ENCODE data around the gene COL9A1. TPM values are rescaled to one million over a fixed set of nuclear protein-coding genes. Genes with fewer than 3 reads are reported as not detected.
"Not testable (repeated sequence)": the region's sequence is repeated elsewhere in the genome, so short reads cannot be mapped to it uniquely, and the experiment has no call there.

The COL9A1 gene
- total and polyA plus RNA-seq, 4 donors: 0.02 to 1.7 (median 0.06) TPM; not detected in 1

GRCh38 chr6:70336996-70337742 lies 34.3 kb upstream of the COL9A1 start:
- Histone ChIP-seq H3K9me3 (ENCODE audit: control insufficient read depth in 4 of 4, insufficient read depth in 3 of 4, low read length in 3 of 4) (peaks cover 0 to 2% (median 0%) of the 10 kb centered on the region in 4 donors), H3K27me3 (ENCODE audit: control insufficient read depth in 3 of 3, insufficient read depth in 3 of 3, low read length in 2 of 3) (no peaks in the 10 kb centered on the region), H3K4me3 (no peak overlapping the region), H3K9ac (ENCODE audit: insufficient read depth in 1 of 2, low read length in 2 of 2) (no peak overlapping the region), H3K36me3 (ENCODE audit: control insufficient read depth in 4 of 4, insufficient read depth in 4 of 4, low read length in 4 of 4) (no peaks in the 10 kb centered on the region), H3K4me1 (ENCODE audit: control insufficient read depth in 5 of 5, insufficient read depth in 5 of 5, low read length in 5 of 5) (no peaks in the 10 kb centered on the region), H3K27ac (ENCODE audit: low read depth in 1 of 2, low read length in 1 of 2) (no peak overlapping the region)
- no peak for TF ChIP-seq CTCF (IDR thresholded peaks at IDR 0.05; ENCODE audit: control extremely low read depth, extremely low read depth)
- WGBS, 2 donors: 78 to 83% methylated on average over 7 of the region's 7 CpGs
- ATAC-seq (ENCODE audit: insufficient read depth, low FRiP score) (no peak), DNase-seq (no peak)

- Histone ChIP-seq H3K4me3 (no peak overlapping the region), H3K27me3 (ENCODE audit: control insufficient read depth in 3 of 3, insufficient read depth in 3 of 3, low read length in 2 of 3) (peaks cover 0 to 4% (median 0%) of the 10 kb centered on the region in 3 donors), H3K9ac (ENCODE audit: insufficient read depth in 1 of 2, low read length in 2 of 2) (no peak overlapping the region), H3K9me3 (ENCODE audit: control insufficient read depth in 4 of 4, insufficient read depth in 3 of 4, low read length in 3 of 4) (no peaks in the 10 kb centered on the region), H3K27ac (ENCODE audit: low read depth in 1 of 2, low read length in 1 of 2) (no peak overlapping the region), H3K4me1 (ENCODE audit: control insufficient read depth in 5 of 5, insufficient read depth in 5 of 5, low read length in 5 of 5) (peaks cover 0 to 5% (median 0%) of the 10 kb centered on the region in 5 donors), H3K36me3 (ENCODE audit: control insufficient read depth in 4 of 4, insufficient read depth in 4 of 4, low read length in 4 of 4) (no peaks in the 10 kb centered on the region)
- no peak for DNase-seq
- WGBS, 2 donors: 72 to 85% methylated on average over 4 of the region's 4 CpGs
- no peak for TF ChIP-seq CTCF (IDR thresholded peaks at IDR 0.05; ENCODE audit: control extremely low read depth, extremely low read depth)
- ATAC-seq (ENCODE audit: insufficient read depth, low FRiP score): no peak
Measured at GRCh38 chr6:70327036-70327435, 24.2 kb upstream of the COL9A1 start.

- Histone ChIP-seq H3K36me3 (ENCODE audit: control insufficient read depth in 4 of 4, insufficient read depth in 4 of 4, low read length in 4 of 4) (no peaks in the 10 kb centered on the region), H3K9ac (ENCODE audit: insufficient read depth in 1 of 2, low read length in 2 of 2) (no peak overlapping the region), H3K27ac (ENCODE audit: low read depth in 1 of 2, low read length in 1 of 2) (no peak overlapping the region), H3K4me3 (no peak overlapping the region), H3K9me3 (ENCODE audit: control insufficient read depth in 4 of 4, insufficient read depth in 3 of 4, low read length in 3 of 4) (no peaks in the 10 kb centered on the region), H3K4me1 (ENCODE audit: control insufficient read depth in 5 of 5, insufficient read depth in 5 of 5, low read length in 5 of 5) (peaks cover 0 to 5% (median 0%) of the 10 kb centered on the region in 5 donors), H3K27me3 (ENCODE audit: control insufficient read depth in 3 of 3, insufficient read depth in 3 of 3, low read length in 2 of 3) (peaks cover 0 to 4% (median 0%) of the 10 kb centered on the region in 3 donors)
- DNase-seq (no peak), ATAC-seq (ENCODE audit: insufficient read depth, low FRiP score) (no peak)
- no peak for TF ChIP-seq CTCF (IDR thresholded peaks at IDR 0.05; ENCODE audit: control extremely low read depth, extremely low read depth)
Measured at GRCh38 chr6:70325009-70325408, 22.1 kb upstream of the COL9A1 start.

GRCh38 chr6:70317799-70318198 lies 14.9 kb upstream of the COL9A1 start:
- not testable (repeated sequence) for H3K27ac ChIP-seq (ENCODE audit: low read depth in 1 of 2, low read length in 1 of 2); H3K4me3 ChIP-seq; H3K27me3 ChIP-seq (ENCODE audit: control insufficient read depth in 3 of 3, insufficient read depth in 3 of 3, low read length in 2 of 3); DNase-seq; ATAC-seq (ENCODE audit: insufficient read depth, low FRiP score); H3K9ac ChIP-seq (ENCODE audit: insufficient read depth in 1 of 2, low read length in 2 of 2); H3K36me3 ChIP-seq (ENCODE audit: control insufficient read depth in 4 of 4, insufficient read depth in 4 of 4, low read length in 4 of 4); H3K9me3 ChIP-seq (ENCODE audit: control insufficient read depth in 4 of 4, insufficient read depth in 3 of 4, low read length in 3 of 4)
- peaks cover 0 to 18% (median 3%) of the 10 kb centered on the region in 5 donors for H3K4me1 ChIP-seq (ENCODE audit: control insufficient read depth in 5 of 5, insufficient read depth in 5 of 5, low read length in 5 of 5)
- 93 to 94% methylated on average over 12 of the region's 12 CpGs for WGBS, 2 donors

Measured in lung (tissue), 12 donors.